Measurements from ENCODE around the gene SETBP1.

SETBP1 gene

GRCh38 chr18:45054636-45055035, 373.9 kb downstream of the SETBP1 start:
- H3K36me3 ChIP-seq (replicated peaks), result no peaks in the 10 kb centered on the region
- no peaks in the 10 kb centered on the region for H3K27me3 ChIP-seq (replicated peaks)
- DNase-seq, result no peak
- in situ Hi-C loops (cut with HindIII; ENCODE audit: low pct_ligation_motif_present, low sequenced_read_pairs), result no loop called here
- TF ChIP-seq, protein P1, sequence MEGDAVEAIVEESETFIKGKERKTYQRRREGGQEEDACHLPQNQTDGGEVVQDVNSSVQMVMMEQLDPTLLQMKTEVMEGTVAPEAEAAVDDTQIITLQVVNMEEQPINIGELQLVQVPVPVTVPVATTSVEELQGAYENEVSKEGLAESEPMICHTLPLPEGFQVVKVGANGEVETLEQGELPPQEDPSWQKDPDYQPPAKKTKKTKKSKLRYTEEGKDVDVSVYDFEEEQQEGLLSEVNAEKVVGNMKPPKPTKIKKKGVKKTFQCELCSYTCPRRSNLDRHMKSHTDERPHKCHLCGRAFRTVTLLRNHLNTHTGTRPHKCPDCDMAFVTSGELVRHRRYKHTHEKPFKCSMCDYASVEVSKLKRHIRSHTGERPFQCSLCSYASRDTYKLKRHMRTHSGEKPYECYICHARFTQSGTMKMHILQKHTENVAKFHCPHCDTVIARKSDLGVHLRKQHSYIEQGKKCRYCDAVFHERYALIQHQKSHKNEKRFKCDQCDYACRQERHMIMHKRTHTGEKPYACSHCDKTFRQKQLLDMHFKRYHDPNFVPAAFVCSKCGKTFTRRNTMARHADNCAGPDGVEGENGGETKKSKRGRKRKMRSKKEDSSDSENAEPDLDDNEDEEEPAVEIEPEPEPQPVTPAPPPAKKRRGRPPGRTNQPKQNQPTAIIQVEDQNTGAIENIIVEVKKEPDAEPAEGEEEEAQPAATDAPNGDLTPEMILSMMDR (IDR thresholded peaks at IDR 0.05; ENCODE audit: low read depth, low read length, missing control alignments), result no peak
- no peak overlapping the region for H3K4me3 ChIP-seq (ENCODE audit: low read depth, low read length)
- no peak overlapping the region for H3K27ac ChIP-seq

- no peak for DNase-seq
- no peak overlapping the region for H3K4me3 ChIP-seq (ENCODE audit: low read depth, low read length)
- H3K27me3 ChIP-seq (replicated peaks), result no peaks in the 10 kb centered on the region
- no peaks in the 10 kb centered on the region for H3K36me3 ChIP-seq (replicated peaks)
- H3K27ac ChIP-seq, result no peak overlapping the region
- TF ChIP-seq, protein P1 (IDR thresholded peaks at IDR 0.05; ENCODE audit: low read depth, low read length, missing control alignments), result no peak
- in situ Hi-C loops (cut with HindIII; ENCODE audit: low pct_ligation_motif_present, low sequenced_read_pairs), result no loop called here
These were observed 375.1 kb downstream of the SETBP1 start for GRCh38 chr18:45055811-45056210.

- Histone ChIP-seq H3K36me3 (replicated peaks) (no peaks in the 10 kb centered on the region), H3K4me3 (ENCODE audit: low read depth, low read length) (no peak overlapping the region), H3K27me3 (replicated peaks) (no peaks in the 10 kb centered on the region), H3K27ac (no peak overlapping the region)
- TF ChIP-seq, protein P1 (IDR thresholded peaks at IDR 0.05; ENCODE audit: low read depth, low read length, missing control alignments), result no peak
- no peak for DNase-seq
- in situ Hi-C loops (cut with HindIII; ENCODE audit: low pct_ligation_motif_present, low sequenced_read_pairs), result no loop called here
These were observed 376.2 kb downstream of the SETBP1 start for GRCh38 chr18:45056926-45057325.

GRCh38 chr18:45057955-45058600, 377.4 kb downstream of the SETBP1 start:
- no peak for DNase-seq
- Histone ChIP-seq H3K27ac (no peak overlapping the region), H3K36me3 (replicated peaks) (no peaks in the 10 kb centered on the region), H3K27me3 (replicated peaks) (no peaks in the 10 kb centered on the region), H3K4me3 (ENCODE audit: low read depth, low read length) (no peak overlapping the region)
- in situ Hi-C loops (cut with HindIII; ENCODE audit: low pct_ligation_motif_present, low sequenced_read_pairs), result no loop called here
- TF ChIP-seq, protein P1 (IDR thresholded peaks at IDR 0.05; ENCODE audit: low read depth, low read length, missing control alignments), result no peak

- TF ChIP-seq, protein P1 (IDR thresholded peaks at IDR 0.05; ENCODE audit: low read depth, low read length, missing control alignments), result no peak
- Histone ChIP-seq H3K4me3 (ENCODE audit: low read depth, low read length) (no peak overlapping the region), H3K27ac (no peak overlapping the region), H3K27me3 (replicated peaks) (no peaks in the 10 kb centered on the region), H3K36me3 (replicated peaks) (no peaks in the 10 kb centered on the region)
- in situ Hi-C loops (cut with HindIII; ENCODE audit: low pct_ligation_motif_present, low sequenced_read_pairs), result no loop called here
- DNase-seq, result peak; percentile 74
These were observed 379.0 kb downstream of the SETBP1 start for GRCh38 chr18:45059695-45060094.

GRCh38 chr18:45060102-45060501, 379.4 kb downstream of the SETBP1 start:
- Histone ChIP-seq H3K27ac (no peak overlapping the region), H3K4me3 (ENCODE audit: low read depth, low read length) (no peak overlapping the region), H3K27me3 (replicated peaks) (no peaks in the 10 kb centered on the region), H3K36me3 (replicated peaks) (no peaks in the 10 kb centered on the region)
- in situ Hi-C loops (cut with HindIII; ENCODE audit: low pct_ligation_motif_present, low sequenced_read_pairs), result no loop called here
- TF ChIP-seq, protein P1 (IDR thresholded peaks at IDR 0.05; ENCODE audit: low read depth, low read length, missing control alignments), result no peak
- DNase-seq, result no peak
